Heart right ventricle (tissue), 16 donors: ENCODE measurements around the gene RANBP10. TPM values are rescaled to one million over a fixed set of nuclear protein-coding genes. Genes with fewer than 3 reads are reported as not detected.

Source experiments
- ATAC-seq, 8 donors: fragments of 200-7000 bp; cut with Tn5 transposase; one replicate each; pipeline ENCODE4 v1.9.1; 2020; ENCODE audit warnings: mild to moderate bottlenecking in 8 of 8, moderate library complexity in 8 of 8, moderate number of reproducible peaks in 1 of 8
- DNase-seq, 2 donors: peaks; one replicate each; pipeline ENCODE4 v3.0.0-alpha.2; 2020
- H3K27ac ChIP-seq, 10 donors: fragments of 200-600 bp; sonication (generic) in 2 of 10; one replicate each; pipeline versions ENCODE4 v1.5.0 to v1.8.0; 2020 to 2022; ENCODE audit warnings: mild to moderate bottlenecking in 3 of 10
- H3K27me3 ChIP-seq, 7 donors: fragments of 200-600 bp; one replicate each; pipeline ENCODE4 v1.8.0; 2021 to 2022; ENCODE audit warnings: mild to moderate bottlenecking in 2 of 7
- H3K36me3 ChIP-seq, 9 donors: fragments of 200-600 bp; sonication (generic) in 1 of 9; one replicate each; pipeline versions ENCODE4 v1.5.0 to v1.8.0; 2020 to 2022; ENCODE audit warnings: mild to moderate bottlenecking in 2 of 9
- H3K4me1 ChIP-seq, 9 donors: fragments of 200-600 bp; sonication (generic) in 1 of 9; one replicate each; pipeline versions ENCODE4 v1.5.0 to v1.8.0; 2020 to 2022; ENCODE audit warnings: mild to moderate bottlenecking in 4 of 9
- H3K4me3 ChIP-seq, 10 donors: fragments of 200-600 bp; sonication (generic) in 2 of 10; one replicate each; pipeline versions ENCODE4 v1.5.0 to v1.8.0; 2020 to 2022; ENCODE audit warnings: mild to moderate bottlenecking in 7 of 10, moderate library complexity in 2 of 10
- H3K9me3 ChIP-seq, 11 donors: fragments of 200-600 bp in 10 of 11; sonication (generic) in 2 of 11; one replicate each; pipeline versions ENCODE4 v1.5.0 to v1.8.0; 2013 to 2022; ENCODE audit warnings: mild to moderate bottlenecking in 2 of 11, control low read depth in 1 of 11, moderate library complexity in 1 of 11
- WGBS, 2 donors: extraction: QIAGEN DNeasy Blood & Tissue Kit; methylation state at CpG; one replicate each; pipeline ENCODE4 v1.1.7; 2013; ENCODE audit warnings: inconsistent platforms in 1 of 2; 5-methylcytosine and 5-hydroxymethylcytosine counted together
- intact Hi-C, 10 donors: fragments of 100-400 bp; cut with DNase I; formaldehyde crosslinking; loops; one replicate each; pipeline versions ENCODE4 v1.11.1 to v1.14.2; 2022
- polyA plus RNA-seq, 2 donors: library from polyadenylated mRNA; stranded (reverse); fragments of 200-250 nt; gene quantifications; one replicate each; pipeline ENCODE4 v1.2.3, GENCODE V29; 2013
- total RNA-seq, 10 donors: library from RNA; stranded (reverse); fragmentation: NEBNext Ultra II Directional in 3 of 10; extraction: Animal tissue kit (Norgen Biotek cat#: 25700) in 3 of 10; gene quantifications; one replicate each; pipeline versions ENCODE4 v1.2.1 to v1.2.4, GENCODE V29; 2021 to 2023
- TF ChIP-seq, protein P1 (sequence below), 9 donors: fragments of 200-600 bp; sonication (generic) in 2 of 9; IDR thresholded peaks; one replicate each; pipeline versions ENCODE4 v1.5.0 to v1.8.0; 2021 to 2022; ENCODE audit warnings: antibody characterized with exemption in 9 of 9, mild to moderate bottlenecking in 5 of 9, moderate library complexity in 1 of 9
- donor health status: Arrhythmogenic right ventricular cardiomyopathy.
- donor health status: ischemic (EF 13 %, LVEDD 7.1; RV severe dilation, severe dysfunction).
- donor health status: healthy with polysubstance abuse.
- donor health status: DM: no; HTN: yes; CAD: no.
- donor health status: DM: no; HTN: no; CAD: no.
- donor health status: ischemic (EF 25% LVEDD 6.9; RV normal size, moderate dysfunction).
- donor health status: ischemic (EF 25% LVEDD 5.7; RV mildly dilated, moderate dysfunction).
- donor health status: healthy.
- donor health status: DM: yes; HTN: yes; CAD: no.
- donor health status: Ischemic cardiomyopathy.
- donor health status: ischemic (EF 35%, LVEDD 5.7; RV mildly dilated, moderate dysfunction).
- donor health status: nonischemic (EF 11% LVEDD 7.7; RV severe dilation, severe dysfunction).
- donor health status: DM: yes; HTN: yes; CAD: no.
- donor health status: PGD.
- donor health status: ischemic (EF 29% LVEDD 5.4; RV normal size, mild dysfunction).
- donor health status: nonischemic (EF 23%, LVEDD 6.1; RV moderate dilation, normal function).

The RANBP10 gene
- total and polyA plus RNA-seq, 12 donors = 6.4 to 21.6 (median 13.4) TPM

- no peaks in the 10 kb centered on the region for H3K9me3 ChIP-seq
- intact Hi-C loops = loop anchor here in 1 of 10 donors (10.0 kb wide), 1 partner anchor 55 kb away; no protein-coding TSS in a partner anchor
- no peaks in the 10 kb centered on the region for H3K27me3 ChIP-seq
- no peak overlapping the region for H3K4me3 ChIP-seq
- H3K4me1 ChIP-seq = peaks cover 0 to 11% (median 0%) of the 10 kb centered on the region in 9 donors
- DNase-seq = no peak
- no peak for ATAC-seq
- TF ChIP-seq, protein P1, sequence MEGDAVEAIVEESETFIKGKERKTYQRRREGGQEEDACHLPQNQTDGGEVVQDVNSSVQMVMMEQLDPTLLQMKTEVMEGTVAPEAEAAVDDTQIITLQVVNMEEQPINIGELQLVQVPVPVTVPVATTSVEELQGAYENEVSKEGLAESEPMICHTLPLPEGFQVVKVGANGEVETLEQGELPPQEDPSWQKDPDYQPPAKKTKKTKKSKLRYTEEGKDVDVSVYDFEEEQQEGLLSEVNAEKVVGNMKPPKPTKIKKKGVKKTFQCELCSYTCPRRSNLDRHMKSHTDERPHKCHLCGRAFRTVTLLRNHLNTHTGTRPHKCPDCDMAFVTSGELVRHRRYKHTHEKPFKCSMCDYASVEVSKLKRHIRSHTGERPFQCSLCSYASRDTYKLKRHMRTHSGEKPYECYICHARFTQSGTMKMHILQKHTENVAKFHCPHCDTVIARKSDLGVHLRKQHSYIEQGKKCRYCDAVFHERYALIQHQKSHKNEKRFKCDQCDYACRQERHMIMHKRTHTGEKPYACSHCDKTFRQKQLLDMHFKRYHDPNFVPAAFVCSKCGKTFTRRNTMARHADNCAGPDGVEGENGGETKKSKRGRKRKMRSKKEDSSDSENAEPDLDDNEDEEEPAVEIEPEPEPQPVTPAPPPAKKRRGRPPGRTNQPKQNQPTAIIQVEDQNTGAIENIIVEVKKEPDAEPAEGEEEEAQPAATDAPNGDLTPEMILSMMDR (IDR thresholded peaks at IDR 0.05) = no peak
- H3K36me3 ChIP-seq = peaks cover 0 to 6% (median 0%) of the 10 kb centered on the region in 9 donors
- H3K27ac ChIP-seq = no peak overlapping the region
Measured at GRCh38 chr16:67790071-67790470, 16.3 kb downstream of the RANBP10 start.

- WGBS, 2 donors = 96 to 98% methylated on average over 5 of the region's 5 CpGs
- Histone ChIP-seq H3K9me3 (no peaks in the 10 kb centered on the region), H3K4me1 (peaks cover 0 to 17% (median 7%) of the 10 kb centered on the region in 9 donors), H3K4me3 (no peak overlapping the region), H3K27me3 (no peaks in the 10 kb centered on the region), H3K36me3 (peaks cover 0 to 6% (median 0%) of the 10 kb centered on the region in 9 donors), H3K27ac (no peak overlapping the region)
- no peak for DNase-seq
- TF ChIP-seq, protein P1 (IDR thresholded peaks at IDR 0.05) = no peak
- ATAC-seq = no peak
- intact Hi-C loops = no loop called here
Measured at GRCh38 chr16:67786491-67786890, 19.9 kb downstream of the RANBP10 start.

- no peak for DNase-seq
- no peak overlapping the region for H3K4me3 ChIP-seq
- H3K4me1 ChIP-seq = peaks cover 0 to 33% (median 23%) of the 10 kb centered on the region in 9 donors
- TF ChIP-seq, protein P1 (IDR thresholded peaks at IDR 0.05) = no peak
- H3K36me3 ChIP-seq = peaks cover 0 to 8% (median 0%) of the 10 kb centered on the region in 9 donors
- H3K27me3 ChIP-seq = no peaks in the 10 kb centered on the region
- no peaks in the 10 kb centered on the region for H3K9me3 ChIP-seq
- H3K27ac ChIP-seq = no peak overlapping the region
- no peak for ATAC-seq
- intact Hi-C loops = no loop called here
Measured at GRCh38 chr16:67783353-67783725, 23.0 kb downstream of the RANBP10 start.

- no peaks in the 10 kb centered on the region for H3K9me3 ChIP-seq
- ATAC-seq (no peak), DNase-seq (no peak)
- H3K4me1 ChIP-seq = peaks cover 0 to 33% (median 23%) of the 10 kb centered on the region in 9 donors
- TF ChIP-seq, protein P1 (IDR thresholded peaks at IDR 0.05) = no peak
- intact Hi-C loops = no loop called here
- H3K27me3 ChIP-seq = no peaks in the 10 kb centered on the region
- H3K36me3 ChIP-seq = peaks cover 0 to 8% (median 0%) of the 10 kb centered on the region in 9 donors
- H3K4me3 ChIP-seq = no peak overlapping the region
- no peak overlapping the region for H3K27ac ChIP-seq
- whole genome bisulfite sequencing, 2 donors = 83 to 84% methylated on average over 12 of the region's 12 CpGs
Measured at GRCh38 chr16:67782567-67783352, 23.6 kb downstream of the RANBP10 start.
